ENCODE data around the gene C16orf78. TPM values are rescaled to one million over a fixed set of nuclear protein-coding genes. Genes with fewer than 3 reads are reported as not detected.

Gene C16orf78
- total RNA-seq, 2 donors from 2014 or later, result not detected

- no peak overlapping the region for H3K27ac Mint-ChIP-seq
- DNase-seq (no peak), ATAC-seq (no peak)
- H3K36me3 Mint-ChIP-seq (ENCODE audit: low read depth), result no peaks in the 10 kb centered on the region
- peaks cover 8% of the 10 kb centered on the region for H3K4me1 Mint-ChIP-seq
- H3K9me3 ChIP-seq (ENCODE audit: control insufficient read depth, low read length, poor library complexity, severe bottlenecking), result no peaks in the 10 kb centered on the region
- H3K27me3 Mint-ChIP-seq, result peaks cover 16% of the 10 kb centered on the region
- no peak overlapping the region for H3K4me3 Mint-ChIP-seq
Measured at GRCh38 chr16:49411121-49411970, 37.7 kb downstream of the C16orf78 start.

- H3K9me3 ChIP-seq (ENCODE audit: control insufficient read depth, low read length, poor library complexity, severe bottlenecking), result no peaks in the 10 kb centered on the region
- ATAC-seq (no peak), DNase-seq (no peak)
- Mint-ChIP-seq H3K4me3 (no peak overlapping the region), H3K27me3 (peaks cover 10% of the 10 kb centered on the region), H3K4me1 (no peaks in the 10 kb centered on the region), H3K27ac (no peak overlapping the region), H3K36me3 (ENCODE audit: low read depth) (no peaks in the 10 kb centered on the region)
Measured at GRCh38 chr16:49414671-49415070, 41.1 kb downstream of the C16orf78 start.

- H3K27ac Mint-ChIP-seq, result no peak overlapping the region
- H3K36me3 Mint-ChIP-seq (ENCODE audit: low read depth), result no peaks in the 10 kb centered on the region
- ATAC-seq, result no peak
- DNase-seq, result no peak
- H3K9me3 ChIP-seq (ENCODE audit: control insufficient read depth, low read length, poor library complexity, severe bottlenecking), result no peaks in the 10 kb centered on the region
- H3K27me3 Mint-ChIP-seq, result peaks cover 10% of the 10 kb centered on the region
- no peaks in the 10 kb centered on the region for H3K4me1 Mint-ChIP-seq
- H3K4me3 Mint-ChIP-seq, result no peak overlapping the region
Measured at GRCh38 chr16:49415083-49415482, 41.5 kb downstream of the C16orf78 start.

GRCh38 chr16:49416001-49416675 is 42.5 kb downstream of the C16orf78 start:
- Mint-ChIP-seq H3K27ac (no peak overlapping the region), H3K36me3 (ENCODE audit: low read depth) (no peaks in the 10 kb centered on the region), H3K27me3 (peaks cover 5% of the 10 kb centered on the region), H3K4me3 (no peak overlapping the region), H3K4me1 (no peaks in the 10 kb centered on the region)
- no peak for DNase-seq
- H3K9me3 ChIP-seq (ENCODE audit: control insufficient read depth, low read length, poor library complexity, severe bottlenecking), result no peaks in the 10 kb centered on the region
- no peak for ATAC-seq

- H3K4me1 Mint-ChIP-seq, result no peaks in the 10 kb centered on the region
- no peaks in the 10 kb centered on the region for H3K9me3 ChIP-seq (ENCODE audit: control insufficient read depth, low read length, poor library complexity, severe bottlenecking)
- no peak overlapping the region for H3K4me3 Mint-ChIP-seq
- DNase-seq, result no peak
- H3K36me3 Mint-ChIP-seq (ENCODE audit: low read depth), result no peaks in the 10 kb centered on the region
- H3K27me3 Mint-ChIP-seq, result peaks cover 5% of the 10 kb centered on the region
- no peak overlapping the region for H3K27ac Mint-ChIP-seq
- ATAC-seq, result no peak
Measured at GRCh38 chr16:49417354-49417753, 43.8 kb downstream of the C16orf78 start.

- Mint-ChIP-seq H3K27me3 (peaks cover 5% of the 10 kb centered on the region), H3K4me3 (no peak overlapping the region), H3K27ac (no peak overlapping the region)
Measured at GRCh38 chr16:49419006-49419405, 45.4 kb downstream of the C16orf78 start.

GRCh38 chr16:49419862-49420261 is 46.3 kb downstream of the C16orf78 start:
- DNase-seq, result no peak
- Mint-ChIP-seq H3K36me3 (ENCODE audit: low read depth) (peaks cover 2% of the 10 kb centered on the region), H3K4me3 (no peak overlapping the region), H3K27me3 (peaks cover 5% of the 10 kb centered on the region), H3K4me1 (no peaks in the 10 kb centered on the region), H3K27ac (no peak overlapping the region)
- ATAC-seq, result no peak
- H3K9me3 ChIP-seq (ENCODE audit: control insufficient read depth, low read length, poor library complexity, severe bottlenecking), result no peaks in the 10 kb centered on the region

More at GRCh38 chr16:49419006-49419405, 45.4 kb downstream of the C16orf78 start:
- H3K9me3 ChIP-seq (ENCODE audit: control insufficient read depth, low read length, poor library complexity, severe bottlenecking), result no peaks in the 10 kb centered on the region
- DNase-seq, result no peak
- Mint-ChIP-seq H3K36me3 (ENCODE audit: low read depth) (peaks cover 2% of the 10 kb centered on the region), H3K4me1 (no peaks in the 10 kb centered on the region)
- no peak for ATAC-seq

GRCh38 chr16:49422896-49423295 is 49.3 kb downstream of the C16orf78 start:
- Mint-ChIP-seq H3K4me1 (no peaks in the 10 kb centered on the region), H3K27me3 (no peaks in the 10 kb centered on the region), H3K36me3 (ENCODE audit: low read depth) (peaks cover 2% of the 10 kb centered on the region), H3K4me3 (no peak overlapping the region), H3K27ac (no peak overlapping the region)
- H3K9me3 ChIP-seq (ENCODE audit: control insufficient read depth, low read length, poor library complexity, severe bottlenecking), result no peaks in the 10 kb centered on the region
- no peak for DNase-seq
- no peak for ATAC-seq

GRCh38 chr16:49424961-49425360 is 51.4 kb downstream of the C16orf78 start:
- ATAC-seq (no peak), DNase-seq (no peak)
- Mint-ChIP-seq H3K27ac (no peak overlapping the region), H3K27me3 (no peaks in the 10 kb centered on the region), H3K4me3 (no peak overlapping the region), H3K36me3 (ENCODE audit: low read depth) (peaks cover 2% of the 10 kb centered on the region), H3K4me1 (no peaks in the 10 kb centered on the region)
- no peaks in the 10 kb centered on the region for H3K9me3 ChIP-seq (ENCODE audit: control insufficient read depth, low read length, poor library complexity, severe bottlenecking)

GRCh38 chr16:49427771-49428170 is 54.2 kb downstream of the C16orf78 start:
- Mint-ChIP-seq H3K4me3 (no peak overlapping the region), H3K27me3 (no peaks in the 10 kb centered on the region), H3K36me3 (ENCODE audit: low read depth) (peaks cover 2% of the 10 kb centered on the region), H3K27ac (no peak overlapping the region), H3K4me1 (no peaks in the 10 kb centered on the region)
- no peak for DNase-seq
- H3K9me3 ChIP-seq (ENCODE audit: control insufficient read depth, low read length, poor library complexity, severe bottlenecking), result no peaks in the 10 kb centered on the region
- ATAC-seq, result no peak

GRCh38 chr16:49428808-49429207 is 55.2 kb downstream of the C16orf78 start:
- no peaks in the 10 kb centered on the region for H3K9me3 ChIP-seq (ENCODE audit: control insufficient read depth, low read length, poor library complexity, severe bottlenecking)
- no peak overlapping the region for H3K4me3 Mint-ChIP-seq
- H3K27ac Mint-ChIP-seq, result no peak overlapping the region
- H3K36me3 Mint-ChIP-seq (ENCODE audit: low read depth), result no peaks in the 10 kb centered on the region
- no peak for ATAC-seq
- H3K27me3 Mint-ChIP-seq, result no peaks in the 10 kb centered on the region
- DNase-seq, result no peak
- H3K4me1 Mint-ChIP-seq, result no peaks in the 10 kb centered on the region

- H3K27ac Mint-ChIP-seq, result no peak overlapping the region
- no peaks in the 10 kb centered on the region for H3K36me3 Mint-ChIP-seq (ENCODE audit: low read depth)
- no peak for ATAC-seq
- H3K4me1 Mint-ChIP-seq, result no peaks in the 10 kb centered on the region
- DNase-seq, result no peak
- H3K4me3 Mint-ChIP-seq, result no peak overlapping the region
- H3K27me3 Mint-ChIP-seq, result peaks cover 4% of the 10 kb centered on the region
- H3K9me3 ChIP-seq (ENCODE audit: control insufficient read depth, low read length, poor library complexity, severe bottlenecking), result no peaks in the 10 kb centered on the region
Measured at GRCh38 chr16:49431040-49431439, 57.4 kb downstream of the C16orf78 start.

- Mint-ChIP-seq H3K4me1 (no peaks in the 10 kb centered on the region), H3K27me3 (peaks cover 10% of the 10 kb centered on the region), H3K4me3 (no peak overlapping the region), H3K36me3 (ENCODE audit: low read depth) (no peaks in the 10 kb centered on the region), H3K27ac (no peak overlapping the region)
- ATAC-seq (no peak), DNase-seq (no peak)
- no peaks in the 10 kb centered on the region for H3K9me3 ChIP-seq (ENCODE audit: control insufficient read depth, low read length, poor library complexity, severe bottlenecking)
Measured at GRCh38 chr16:49431591-49432290, 58.1 kb downstream of the C16orf78 start.

Measured in T-helper 17 cell (primary cell).